ENCODE results near the gene SLC25A38. TPM values are rescaled to one million over a fixed set of nuclear protein-coding genes. Genes with fewer than 3 reads are reported as not detected.

Gene SLC25A38
- polyA plus RNA-seq, 3 donors = 5.7 to 8.9 (median 7.5) TPM

- WGBS (ENCODE audit: insufficient coverage) = no CpG with 5 or more reads among the region's 3 CpGs
- Histone ChIP-seq H4K20me1 (ENCODE audit: insufficient read depth, low read length) (no peaks in the 10 kb centered on the region), H3K9ac (ENCODE audit: insufficient read depth, low read length, poor library complexity, severe bottlenecking) (no peak overlapping the region), H3K79me2 (ENCODE audit: insufficient read depth, low read length) (no peaks in the 10 kb centered on the region), H2AFZ (ENCODE audit: insufficient read depth, low read depth, low read length, poor library complexity, severe bottlenecking) (no peak overlapping the region), H3K4me3 (replicated peaks in 1 of 3; ENCODE audit: low read depth in 2 of 3, low read length in 3 of 3) (no peak overlapping the region), H3K9me3 (replicated peaks in 1 of 2; ENCODE audit: control insufficient read depth in 1 of 2, insufficient read depth in 1 of 2, low read length in 2 of 2) (no peaks in the 10 kb centered on the region), H3K27ac (ENCODE audit: low read depth in 1 of 2, low read length in 2 of 2) (no peak overlapping the region), H3K4me1 (ENCODE audit: control insufficient read depth in 1 of 2, insufficient read depth in 2 of 2, low read length in 2 of 2) (no peaks in the 10 kb centered on the region), H3K27me3 (ENCODE audit: control insufficient read depth in 2 of 2, insufficient read depth in 2 of 2, low read length in 2 of 2) (no peaks in the 10 kb centered on the region), H3K36me3 (replicated peaks in 1 of 2; ENCODE audit: control insufficient read depth in 1 of 2, insufficient read depth in 2 of 2, low read length in 2 of 2) (no peaks in the 10 kb centered on the region), H3K4me2 (replicated peaks; ENCODE audit: extremely low read depth, low read length, poor library complexity, severe bottlenecking) (no peak overlapping the region)
- H3K9me3 Mint-ChIP-seq = peaks cover 0 to 2% (median 0%) of the 10 kb centered on the region in 7 donors
- no peak overlapping the region for H3K4me3 Mint-ChIP-seq
- DNase-seq = no peak
- H3K4me1 Mint-ChIP-seq = no peaks in the 10 kb centered on the region
- no peak for TF ChIP-seq CTCF (IDR thresholded peaks at IDR 0.05)
- peak overlapping the region in 1 of 7 donors; percentile 49 for H3K27ac Mint-ChIP-seq
- intact Hi-C loops (cut with micrococcal nuclease) = no loop called here
- no peaks in the 10 kb centered on the region for H3K36me3 Mint-ChIP-seq
- H3K27me3 Mint-ChIP-seq (ENCODE audit: low read depth in 3 of 3) = peaks cover 4 to 5% (median 4%) of the 10 kb centered on the region in 3 donors
Observed at GRCh38 chr3:39433642-39434041, 50.5 kb downstream of the SLC25A38 start.

GRCh38 chr3:39434574-39434973, 51.4 kb downstream of the SLC25A38 start:
- no peak overlapping the region for H3K4me3 Mint-ChIP-seq
- Histone ChIP-seq H3K4me3 (replicated peaks in 1 of 3; ENCODE audit: low read depth in 2 of 3, low read length in 3 of 3) (no peak overlapping the region), H3K79me2 (ENCODE audit: insufficient read depth, low read length) (no peaks in the 10 kb centered on the region), H3K9me3 (replicated peaks in 1 of 2; ENCODE audit: control insufficient read depth in 1 of 2, insufficient read depth in 1 of 2, low read length in 2 of 2) (no peaks in the 10 kb centered on the region), H3K27ac (ENCODE audit: low read depth in 1 of 2, low read length in 2 of 2) (no peak overlapping the region), H2AFZ (ENCODE audit: insufficient read depth, low read depth, low read length, poor library complexity, severe bottlenecking) (no peak overlapping the region), H3K4me2 (replicated peaks; ENCODE audit: extremely low read depth, low read length, poor library complexity, severe bottlenecking) (no peak overlapping the region), H3K4me1 (ENCODE audit: control insufficient read depth in 1 of 2, insufficient read depth in 2 of 2, low read length in 2 of 2) (no peaks in the 10 kb centered on the region), H4K20me1 (ENCODE audit: insufficient read depth, low read length) (no peaks in the 10 kb centered on the region), H3K9ac (ENCODE audit: insufficient read depth, low read length, poor library complexity, severe bottlenecking) (no peak overlapping the region), H3K27me3 (ENCODE audit: control insufficient read depth in 2 of 2, insufficient read depth in 2 of 2, low read length in 2 of 2) (no peaks in the 10 kb centered on the region), H3K36me3 (replicated peaks in 1 of 2; ENCODE audit: control insufficient read depth in 1 of 2, insufficient read depth in 2 of 2, low read length in 2 of 2) (no peaks in the 10 kb centered on the region)
- no peak overlapping the region for H3K27ac Mint-ChIP-seq
- no peak for DNase-seq
- H3K27me3 Mint-ChIP-seq (ENCODE audit: low read depth in 3 of 3) = peaks cover 3 to 5% (median 4%) of the 10 kb centered on the region in 3 donors
- no peaks in the 10 kb centered on the region for H3K4me1 Mint-ChIP-seq
- peaks cover 0 to 2% (median 0%) of the 10 kb centered on the region in 7 donors for H3K9me3 Mint-ChIP-seq
- TF ChIP-seq CTCF (IDR thresholded peaks at IDR 0.05) = no peak
- intact Hi-C loops (cut with micrococcal nuclease) = no loop called here
- 92% methylated on average over 3 of the region's 5 CpGs for WGBS (ENCODE audit: insufficient coverage)
- H3K36me3 Mint-ChIP-seq = no peaks in the 10 kb centered on the region
